Loucy (cell line): ENCODE results near the gene ANP32A.
A peak's percentile ranks its signal among the peaks of the same experiment; 100 is the strongest.

Experiments used
- H2AFZ ChIP-seq: fragments of 200-600 bp; sonication (generic); 2 replicates; pipeline ENCODE4 v1.6.0; 2016; ENCODE audit warnings: antibody characterized with exemption, mild to moderate bottlenecking, low read length, moderate library complexity
- H3F3A ChIP-seq: fragments of 200-600 bp; 2 replicates; pipeline ENCODE4 v1.6.0; 2016; ENCODE audit warnings: antibody characterized with exemption, low read depth, mild to moderate bottlenecking
- H3K27me3 ChIP-seq: fragments of 200-600 bp; sonication (generic); 2 replicates; pipeline ENCODE4 v1.6.1; 2014; ENCODE audit warnings: low read length, mild to moderate bottlenecking; ENCODE audit not compliant: insufficient read depth, poor library complexity, severe bottlenecking
- H3K36me3 ChIP-seq: fragments of 200-600 bp; sonication (generic); 2 replicates; pipeline ENCODE4 v1.6.1; 2016; ENCODE audit warnings: low read length; ENCODE audit not compliant: insufficient read depth
- H3K4me1 ChIP-seq: fragments of 200-600 bp; sonication (generic); 2 replicates; pipeline ENCODE4 v1.5.1; 2014; ENCODE audit warnings: low read length, mild to moderate bottlenecking; ENCODE audit not compliant: insufficient read depth, poor library complexity, severe bottlenecking
- H3K4me2 ChIP-seq: fragments of 200-600 bp; sonication (generic); 2 replicates; pipeline ENCODE4 v1.6.0; 2014; ENCODE audit warnings: antibody characterized with exemption, low read length, low read depth, mild to moderate bottlenecking; ENCODE audit not compliant: poor library complexity, severe bottlenecking
- H3K4me3 ChIP-seq: fragments of 200-600 bp; sonication (generic); 2 replicates; pipeline ENCODE4 v1.5.1; 2014; ENCODE audit warnings: low read length, mild to moderate bottlenecking, mixed read lengths; ENCODE audit not compliant: poor library complexity, severe bottlenecking
- H3K79me2 ChIP-seq: fragments of 200-600 bp; sonication (generic); 2 replicates; pipeline ENCODE4 v1.6.1; 2014; ENCODE audit warnings: low read length; ENCODE audit not compliant: insufficient read depth
- H3K9ac ChIP-seq: fragments of 200-600 bp; sonication (generic); 2 replicates; pipeline ENCODE4 v1.6.0; 2014; ENCODE audit warnings: mild to moderate bottlenecking, low read depth, low read length, moderate library complexity; ENCODE audit not compliant: poor library complexity, severe bottlenecking
- H3K9me2 ChIP-seq: fragments of 200-600 bp; sonication (generic); replicated peaks from 2 replicates; pipeline ENCODE4 v1.6.1; 2016; ENCODE audit warnings: low read depth, low read length, mixed read lengths
- H3K9me3 ChIP-seq: fragments of 200-600 bp; sonication (generic); 2 replicates; pipeline ENCODE4 v1.6.1; 2014; ENCODE audit warnings: mild to moderate bottlenecking, antibody characterized with exemption, low read length, low read depth; ENCODE audit not compliant: insufficient read depth
- H4K20me1 ChIP-seq: fragments of 200-600 bp; sonication (generic); 2 replicates; pipeline ENCODE4 v1.6.0; 2014; ENCODE audit warnings: antibody characterized with exemption, low read length, mild to moderate bottlenecking; ENCODE audit not compliant: insufficient read depth, poor library complexity, severe bottlenecking
- CTCF ChIP-seq: fragments of 200-600 bp; sonication (generic); conservative IDR thresholded peaks from 2 replicates; pipeline ENCODE4 v1.5.1; 2014; ENCODE audit warnings: mild to moderate bottlenecking, antibody characterized with exemption, low read length
- EZH2phosphoT487 ChIP-seq: fragments of 200-600 bp; IDR thresholded peaks from 2 replicates; pipeline ENCODE4 v1.6.1; 2018; ENCODE audit warnings: antibody characterized with exemption, mild to moderate bottlenecking, moderate library complexity, borderline replicate concordance

The ANP32A gene

GRCh38 chr15:68822818-68823217 lies 2.1 kb upstream of the ANP32A start:
- Histone ChIP-seq H2AFZ (no peak overlapping the region), H3K79me2 (peaks cover 57% of the 10 kb centered on the region), H3K36me3 (no peaks in the 10 kb centered on the region), H3K4me3 (peak overlapping the region; percentile 99), H3K4me2 (peak overlapping the region; percentile 84), H3K4me1 (peaks cover 10% of the 10 kb centered on the region), H3K27me3 (peaks cover 15% of the 10 kb centered on the region), H4K20me1 (peaks cover 14% of the 10 kb centered on the region), H3K9ac (peak overlapping the region; percentile 99), H3K9me2 (no peaks in the 10 kb centered on the region), H3K9me3 (no peaks in the 10 kb centered on the region), H3F3A (no peaks in the 10 kb centered on the region)
- TF ChIP-seq CTCF (no peak), EZH2phosphoT487 (no peak)

GRCh38 chr15:68821841-68822381 lies 1.2 kb upstream of the ANP32A start:
- H3K4me1 ChIP-seq: peaks cover 14% of the 10 kb centered on the region
- no peak for TF ChIP-seq CTCF
- no peak for TF ChIP-seq EZH2phosphoT487
- H3K36me3 ChIP-seq: no peaks in the 10 kb centered on the region
- H3K9me2 ChIP-seq: no peaks in the 10 kb centered on the region
- H3K9me3 ChIP-seq: no peaks in the 10 kb centered on the region
- peak overlapping the region; percentile 84 for H3K4me2 ChIP-seq
- H3K9ac ChIP-seq: peak overlapping the region; percentile 99
- peaks cover 18% of the 10 kb centered on the region for H4K20me1 ChIP-seq
- H3K27me3 ChIP-seq: peaks cover 15% of the 10 kb centered on the region
- H2AFZ ChIP-seq: no peak overlapping the region
- H3F3A ChIP-seq: no peaks in the 10 kb centered on the region
- peak overlapping the region; percentile 99 for H3K4me3 ChIP-seq
- H3K79me2 ChIP-seq: peaks cover 66% of the 10 kb centered on the region

DNA sequence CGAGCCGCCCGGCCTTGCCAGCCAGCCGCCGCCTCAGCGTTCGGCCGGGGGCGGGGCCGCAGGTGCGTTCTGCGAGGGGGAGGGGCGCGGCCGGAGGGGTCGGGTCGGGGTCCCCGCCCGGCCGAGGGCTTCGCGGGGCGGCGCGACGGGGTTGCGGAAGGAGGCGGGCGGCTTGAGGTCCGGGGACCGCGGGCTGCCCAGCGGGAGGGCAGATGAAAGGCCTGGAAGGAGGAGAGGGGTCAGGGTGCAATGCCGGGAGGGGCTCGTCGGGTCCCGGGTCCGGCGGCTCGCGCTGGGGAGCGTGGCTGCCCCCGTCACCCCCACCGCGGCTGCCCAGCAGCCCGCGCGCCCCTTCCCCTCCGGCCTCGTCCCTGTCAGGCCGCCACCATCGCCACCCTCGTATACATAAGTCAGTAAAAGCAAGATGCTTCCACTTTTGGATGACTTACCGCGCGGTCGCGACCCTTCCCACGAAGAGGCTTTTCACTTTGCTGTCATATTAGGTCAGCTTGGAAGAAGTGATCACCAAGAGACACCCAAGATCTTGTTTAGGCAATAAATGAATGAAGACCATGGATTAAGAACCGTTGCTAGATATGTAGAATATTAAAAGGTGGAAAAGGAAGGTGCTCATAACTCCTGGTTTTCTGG lies 620 bp upstream of the ANP32A start:
- peak overlapping the region; percentile 46; the same call in 1 of the 2 replicates for H2AFZ ChIP-seq
- H3F3A ChIP-seq: no peaks in the 10 kb centered on the region

More for the DNA sequence above, 620 bp upstream of the ANP32A start:
- Histone ChIP-seq H3K27me3 (peaks cover 15% of the 10 kb centered on the region), H3K36me3 (no peaks in the 10 kb centered on the region), H3K9me3 (no peaks in the 10 kb centered on the region), H3K9ac (peak overlapping the region; percentile 99), H3K4me1 (peaks cover 20% of the 10 kb centered on the region), H4K20me1 (peaks cover 24% of the 10 kb centered on the region), H3K79me2 (peaks cover 72% of the 10 kb centered on the region), H3K4me2 (peak overlapping the region; percentile 84), H3K9me2 (no peaks in the 10 kb centered on the region), H3K4me3 (peak overlapping the region; percentile 99)
- TF ChIP-seq EZH2phosphoT487 (no peak), CTCF (no peak)
